Lower leg skin (tissue), 3 donors: Measurements from ENCODE around the gene WIPF2.

Experiments
- CTCF ChIP-seq, 3 donors: fragments of 450-650 bp; IDR thresholded peaks; one replicate each; pipeline ENCODE4 v1.5.1; 2016; ENCODE audit warnings: antibody characterized with exemption in 3 of 3, mild to moderate bottlenecking in 3 of 3, moderate library complexity in 2 of 3
- POLR2A ChIP-seq, 2 donors: fragments of 450-650 bp; IDR thresholded peaks; one replicate each; pipeline ENCODE4 v1.6.1; 2016 to 2017; ENCODE audit warnings: antibody characterized with exemption in 2 of 2, mild to moderate bottlenecking in 1 of 2, moderate library complexity in 1 of 2

GRCh38 chr17:40291281-40291664 lies 72.2 kb downstream of the WIPF2 start:
- no peak for TF ChIP-seq CTCF (IDR thresholded peaks at IDR 0.05)
- no peak for TF ChIP-seq POLR2A (IDR thresholded peaks at IDR 0.05)
